AG04450 (cell line): ENCODE results near the gene TMEM135. TPM values are rescaled to one million over a fixed set of nuclear protein-coding genes. Genes with fewer than 3 reads are reported as not detected.

Experiments
- CTCF ChIA-PET: fragments of 300-600, 350-600 bp; formaldehyde crosslinking; extraction: SDS; loops from one replicate; lab custom pipeline; 2022; ENCODE audit warnings: antibody characterized with exemption, inconsistent platforms; lab: Charles Lee
- POLR2A ChIA-PET: fragments of 350-600 bp; formaldehyde crosslinking; extraction: SDS; loops from one replicate; lab custom pipeline; 2021; ENCODE audit warnings: antibody characterized with exemption, inconsistent platforms; lab: Yijun Ruan, JAX
- DNase-seq: peaks from one replicate; pipeline ENCODE4 v3.0.0-alpha.2; 2011; ENCODE audit warnings: low read depth, low spot score
- H3K27ac ChIP-seq: one replicate; pipeline ENCODE4 v1.5.1; 2012; ENCODE audit warnings: low read depth, low read length, control low read depth
- H3K27me3 ChIP-seq: one replicate; pipeline ENCODE4 v1.6.0; 2012; ENCODE audit warnings: low read length; ENCODE audit not compliant: control insufficient read depth, insufficient read depth
- H3K4me3 ChIP-seq: 2 replicates; pipeline ENCODE4 v1.5.1; 2011; ENCODE audit warnings: mild to moderate bottlenecking, low read depth, low read length, control low read depth
- H3K9me3 ChIP-seq: 2 replicates; pipeline ENCODE4 v1.5.1; 2012; ENCODE audit warnings: low read length; ENCODE audit not compliant: control insufficient read depth, insufficient read depth
- polyA plus RNA-seq: library from polyadenylated mRNA; depleted of rRNA; stranded (reverse); fragments of >200 nt; gene quantifications from 2 replicates; pipeline ENCODE4 v1.2.3, GENCODE V29; 2011
- TF ChIP-seq, protein P1 (sequence below): IDR thresholded peaks from 2 replicates; pipeline ENCODE4 v1.5.1; 2011; ENCODE audit warnings: low read depth, low read length, control low read depth, inconsistent platforms

Gene TMEM135
- polyA plus RNA-seq, 1 experiment, result 12.6 TPM

DNA sequence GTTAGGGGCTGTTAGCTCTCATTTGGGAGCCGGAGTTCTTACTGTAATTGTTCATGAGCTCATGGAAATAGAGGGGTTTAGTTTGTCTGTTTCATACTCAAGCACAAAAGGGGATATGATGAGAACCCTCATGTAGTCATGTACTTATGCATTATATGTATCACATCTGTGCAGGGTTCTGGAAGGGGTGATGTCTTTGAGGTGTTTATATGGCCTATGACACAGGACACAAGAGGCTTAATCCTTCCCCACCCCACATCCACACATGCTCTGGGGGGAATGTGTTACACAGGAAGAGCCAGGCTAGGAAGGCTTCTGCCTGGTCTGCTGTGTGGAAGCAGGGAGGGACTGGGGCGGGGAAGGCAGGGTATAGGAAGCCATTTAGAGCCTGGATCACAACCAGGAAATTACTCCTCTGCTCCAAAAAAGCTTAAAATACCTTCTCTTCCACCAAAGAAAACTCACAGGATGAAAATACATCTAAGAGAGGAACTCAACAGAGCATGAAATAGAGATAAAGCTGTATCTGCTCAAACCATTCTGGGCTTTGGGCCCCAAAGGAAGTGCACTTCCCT, 316.1 kb downstream of the TMEM135 start:
- H3K27ac ChIP-seq, result no peak overlapping the region
- no peak overlapping the region for H3K4me3 ChIP-seq
- CTCF ChIA-PET, result interaction anchor here (0.6 to 4.7 kb wide), 16 partner anchors 13 to 662 kb away, joined by 3 to 106 read pairs (median 4); no protein-coding TSS in a partner anchor
- no peaks in the 10 kb centered on the region for H3K9me3 ChIP-seq
- H3K27me3 ChIP-seq, result peaks cover 2% of the 10 kb centered on the region
- DNase-seq, result no peak
- POLR2A ChIA-PET, result interaction anchor here (0.7 kb wide), 1 partner anchor 89 kb away, joined by 3 read pairs; no protein-coding TSS in a partner anchor
- TF ChIP-seq, protein P1, sequence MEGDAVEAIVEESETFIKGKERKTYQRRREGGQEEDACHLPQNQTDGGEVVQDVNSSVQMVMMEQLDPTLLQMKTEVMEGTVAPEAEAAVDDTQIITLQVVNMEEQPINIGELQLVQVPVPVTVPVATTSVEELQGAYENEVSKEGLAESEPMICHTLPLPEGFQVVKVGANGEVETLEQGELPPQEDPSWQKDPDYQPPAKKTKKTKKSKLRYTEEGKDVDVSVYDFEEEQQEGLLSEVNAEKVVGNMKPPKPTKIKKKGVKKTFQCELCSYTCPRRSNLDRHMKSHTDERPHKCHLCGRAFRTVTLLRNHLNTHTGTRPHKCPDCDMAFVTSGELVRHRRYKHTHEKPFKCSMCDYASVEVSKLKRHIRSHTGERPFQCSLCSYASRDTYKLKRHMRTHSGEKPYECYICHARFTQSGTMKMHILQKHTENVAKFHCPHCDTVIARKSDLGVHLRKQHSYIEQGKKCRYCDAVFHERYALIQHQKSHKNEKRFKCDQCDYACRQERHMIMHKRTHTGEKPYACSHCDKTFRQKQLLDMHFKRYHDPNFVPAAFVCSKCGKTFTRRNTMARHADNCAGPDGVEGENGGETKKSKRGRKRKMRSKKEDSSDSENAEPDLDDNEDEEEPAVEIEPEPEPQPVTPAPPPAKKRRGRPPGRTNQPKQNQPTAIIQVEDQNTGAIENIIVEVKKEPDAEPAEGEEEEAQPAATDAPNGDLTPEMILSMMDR, result no peak

DNA sequence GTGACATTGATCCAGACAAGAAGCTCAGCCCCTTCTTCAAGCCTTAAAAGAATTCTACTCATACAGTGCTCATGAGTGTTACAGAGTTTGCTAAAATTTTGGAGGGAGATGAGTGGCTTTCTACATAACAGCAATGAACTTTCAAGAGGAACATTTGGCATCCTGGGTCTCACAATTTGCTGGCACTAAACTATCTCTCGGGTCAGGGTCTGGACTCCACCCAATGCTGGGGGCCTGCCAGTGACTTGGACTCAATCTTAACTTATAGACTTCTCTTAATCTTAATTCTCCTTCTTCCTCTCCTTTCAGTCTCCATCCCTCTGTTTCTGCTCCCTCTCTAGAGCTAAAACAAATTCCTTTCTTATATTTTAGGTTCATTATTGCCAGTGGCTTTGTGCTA, 317.9 kb downstream of the TMEM135 start:
- ChIA-PET POLR2A (no interaction called here), CTCF (interaction anchor here (0.6 to 4.7 kb wide), 3 partner anchors 66 to 661 kb away, joined by 3 to 106 read pairs (median 4); no protein-coding TSS in a partner anchor)
- Histone ChIP-seq H3K4me3 (no peak overlapping the region), H3K27ac (no peak overlapping the region), H3K9me3 (no peaks in the 10 kb centered on the region), H3K27me3 (peaks cover 3% of the 10 kb centered on the region)
- DNase-seq, result no peak
- TF ChIP-seq, protein P1, result no peak

DNA sequence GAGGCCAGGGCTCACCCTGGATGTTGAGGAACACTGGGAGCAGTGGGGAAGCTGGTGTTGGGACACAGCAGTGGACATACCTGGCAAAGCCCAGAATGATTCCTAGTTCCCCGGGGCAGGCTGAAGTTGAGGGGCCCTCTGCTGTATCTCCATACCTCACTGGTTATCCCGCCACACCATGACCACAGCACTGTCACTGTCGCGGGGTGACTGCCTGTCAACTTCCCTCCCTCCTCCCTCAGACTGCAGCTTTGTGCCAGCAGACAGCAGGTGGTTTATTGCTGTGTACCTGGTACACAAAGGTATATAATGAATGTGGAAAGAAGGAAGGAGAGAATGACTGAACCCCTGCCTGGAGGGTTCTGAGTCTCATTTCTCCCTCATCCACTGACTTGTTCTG, 318.7 kb downstream of the TMEM135 start:
- POLR2A ChIA-PET, result no interaction called here

DNA sequence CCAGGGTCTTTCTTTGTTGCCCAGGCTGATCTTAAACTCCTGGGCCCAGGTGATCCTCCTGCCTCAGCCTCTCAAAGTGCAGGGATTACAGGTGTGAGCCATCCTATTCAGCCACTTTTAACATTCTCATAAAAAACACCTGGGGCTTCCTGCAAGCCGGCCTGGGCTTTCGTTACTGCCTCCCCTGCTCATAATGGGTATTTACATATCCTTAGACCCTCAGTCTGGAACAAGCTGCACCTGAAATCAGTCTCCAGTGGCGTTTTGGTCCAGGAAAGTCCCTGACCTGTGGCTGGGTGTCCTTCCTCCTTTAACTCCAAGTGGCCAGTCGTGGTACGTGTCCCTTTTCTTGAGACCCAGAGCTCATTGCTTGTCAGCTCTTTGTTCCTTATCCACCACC, 320.7 kb downstream of the TMEM135 start:
- Histone ChIP-seq H3K27ac (no peak overlapping the region), H3K9me3 (no peaks in the 10 kb centered on the region), H3K4me3 (no peak overlapping the region), H3K27me3 (peaks cover 3% of the 10 kb centered on the region)
- no peak for DNase-seq
- ChIA-PET POLR2A (no interaction called here), CTCF (interaction anchor here (0.6 to 1.4 kb wide), 2 partner anchors 63 to 1173 kb away, joined by 3 to 5 read pairs; no protein-coding TSS in a partner anchor)
- TF ChIP-seq, protein P1, result no peak

More for the DNA sequence above, 318.7 kb downstream of the TMEM135 start:
- no peak overlapping the region for H3K4me3 ChIP-seq
- H3K27ac ChIP-seq, result no peak overlapping the region
- no peak for DNase-seq
- peaks cover 3% of the 10 kb centered on the region for H3K27me3 ChIP-seq
- H3K9me3 ChIP-seq, result no peaks in the 10 kb centered on the region
- TF ChIP-seq, protein P1, result no peak
- CTCF ChIA-PET, result interaction anchor here (1.0 to 4.7 kb wide), 3 partner anchors 65 to 1188 kb away, joined by 3 to 106 read pairs (median 3); no protein-coding TSS in a partner anchor

DNA sequence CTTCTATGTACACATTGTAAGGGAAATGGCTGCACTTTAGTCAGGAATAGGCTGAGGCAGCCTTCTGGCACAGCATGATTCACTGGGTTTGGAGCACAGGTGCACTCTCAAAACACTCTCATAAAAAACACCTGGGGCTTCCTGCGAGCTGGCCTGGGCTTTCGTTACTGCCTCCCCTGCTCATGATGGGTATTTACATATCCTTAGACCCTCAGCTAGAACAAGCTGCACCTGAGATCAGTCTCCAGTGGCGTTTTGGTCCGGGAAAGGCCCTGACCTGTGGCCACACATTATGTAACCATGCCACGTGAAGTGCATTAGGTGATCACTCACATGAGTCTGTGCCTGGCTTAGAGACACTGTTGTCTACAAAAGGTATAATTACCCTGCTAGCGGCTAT, 321.7 kb downstream of the TMEM135 start:
- TF ChIP-seq, protein P1, result no peak
- POLR2A ChIA-PET, result no interaction called here

More for the DNA sequence above, 321.7 kb downstream of the TMEM135 start:
- H3K4me3 ChIP-seq, result no peak overlapping the region
- CTCF ChIA-PET, result interaction anchor here (1.4 kb wide), 1 partner anchor 62 kb away, joined by 5 read pairs; no protein-coding TSS in a partner anchor
- no peaks in the 10 kb centered on the region for H3K9me3 ChIP-seq
- DNase-seq, result no peak
- H3K27me3 ChIP-seq, result peaks cover 3% of the 10 kb centered on the region
- no peak overlapping the region for H3K27ac ChIP-seq
